Smooth muscle cell (in vitro differentiated cells): ENCODE measurements around the gene FAM222B. TPM values are rescaled to one million over a fixed set of nuclear protein-coding genes. Genes with fewer than 3 reads are reported as not detected.

Experiments used
- DNase-seq: peaks from one replicate; lab custom pipeline; 2025; ENCODE audit not compliant: unreplicated experiment; lab: John Stamatoyannopoulos, UW
- H2AFZ ChIP-seq: fragments of 200-600 bp; sonication (generic); 2 replicates; pipeline ENCODE4 v1.6.0; 2016; ENCODE audit warnings: antibody characterized with exemption, low read depth, mild to moderate bottlenecking
- H3F3A ChIP-seq: fragments of 200-600 bp; sonication (generic); 2 replicates; pipeline ENCODE4 v1.6.0; 2017; ENCODE audit warnings: antibody characterized with exemption, low read depth
- H3K27ac ChIP-seq: fragments of 200-600 bp; sonication (generic); 2 replicates; pipeline ENCODE4 v1.5.1; 2016; ENCODE audit warnings: low read depth, mild to moderate bottlenecking
- H3K27me3 ChIP-seq: fragments of 200-600 bp; sonication (generic); 2 replicates; pipeline ENCODE4 v1.6.1; 2016; ENCODE audit warnings: low read depth, mild to moderate bottlenecking
- H3K36me3 ChIP-seq: fragments of 200-600 bp; sonication (generic); 2 replicates; pipeline ENCODE4 v1.5.1; 2016; ENCODE audit warnings: low read depth
- H3K4me1 ChIP-seq: fragments of 200-600 bp; sonication (generic); 2 replicates; pipeline ENCODE4 v1.5.1; 2016; ENCODE audit warnings: low read depth
- H3K4me2 ChIP-seq: fragments of 200-600 bp; sonication (generic); 2 replicates; pipeline ENCODE4 v1.6.0; 2016; ENCODE audit warnings: mild to moderate bottlenecking
- H3K4me3 ChIP-seq: fragments of 200-600 bp; sonication (generic); 2 replicates; pipeline ENCODE4 v1.5.1; 2016; ENCODE audit warnings: mild to moderate bottlenecking
- H3K79me2 ChIP-seq: fragments of 200-600 bp; sonication (generic); 2 replicates; pipeline ENCODE4 v1.6.0; 2016; ENCODE audit warnings: low read depth, mild to moderate bottlenecking
- H3K9ac ChIP-seq: fragments of 200-600 bp; sonication (generic); 2 replicates; pipeline ENCODE4 v1.6.0; 2016; ENCODE audit warnings: low read depth
- H3K9me3 ChIP-seq: fragments of 200-600 bp; sonication (generic); replicated peaks from 2 replicates; pipeline ENCODE4 v1.5.1; 2016; ENCODE audit warnings: low read depth
- H4K20me1 ChIP-seq: fragments of 200-600 bp; sonication (generic); 2 replicates; pipeline ENCODE4 v1.6.0; 2016; ENCODE audit warnings: low read depth
- CTCF ChIP-seq: fragments of 200-600 bp; sonication (generic); IDR thresholded peaks from 2 replicates; pipeline ENCODE4 v1.5.1; 2017; ENCODE audit warnings: borderline replicate concordance, mild to moderate bottlenecking, antibody characterized with exemption; ENCODE audit not compliant: insufficient read depth, poor library complexity, severe bottlenecking
- WGBS: methylation state at CpG from one replicate; pipeline ENCODE4 v1.1.7; 2016; ENCODE audit warnings: low lambda C conversion rate; 5-methylcytosine and 5-hydroxymethylcytosine counted together
- polyA plus RNA-seq: library from polyadenylated mRNA; unstranded; fragments of >200 nt; fragmentation: Nextera tagmentation; extraction: Ambion mirVana; gene quantifications from 2 replicates; pipeline ENCODE4 v1.2.1, GENCODE V29; 2016
- total RNA-seq: library from RNA; depleted of rRNA; stranded (reverse); fragments of >200 nt; gene quantifications from 2 replicates; pipeline ENCODE4 v1.2.3, GENCODE V29; 2014

FAM222B gene
- total and polyA plus RNA-seq, 2 experiments from 2014 or later = 20.5 to 28.0 TPM

- Histone ChIP-seq H3K27me3 (no peaks in the 10 kb centered on the region), H3K79me2 (no peaks in the 10 kb centered on the region), H3K4me3 (no peak overlapping the region), H2AFZ (no peak overlapping the region), H3K4me2 (no peak overlapping the region), H3K36me3 (no peaks in the 10 kb centered on the region), H3K27ac (no peak overlapping the region), H3K9me3 (no peaks in the 10 kb centered on the region), H3F3A (no peaks in the 10 kb centered on the region), H3K4me1 (no peaks in the 10 kb centered on the region), H3K9ac (no peak overlapping the region), H4K20me1 (no peaks in the 10 kb centered on the region)
- WGBS = 98% methylated on average over 10 of the region's 10 CpGs
- TF ChIP-seq CTCF = no peak
- no peak for DNase-seq
Observed at GRCh38 chr17:28734712-28735241, 107.8 kb downstream of the FAM222B start.

- no peaks in the 10 kb centered on the region for H3K79me2 ChIP-seq
- H4K20me1 ChIP-seq = no peaks in the 10 kb centered on the region
- 91% methylated on average over 1 of the region's 1 CpG for WGBS
- H3K4me2 ChIP-seq = no peak overlapping the region
- no peaks in the 10 kb centered on the region for H3F3A ChIP-seq
- H2AFZ ChIP-seq = no peak overlapping the region
- TF ChIP-seq CTCF = no peak
- H3K27ac ChIP-seq = no peak overlapping the region
- H3K4me3 ChIP-seq = no peak overlapping the region
- no peaks in the 10 kb centered on the region for H3K36me3 ChIP-seq
- no peaks in the 10 kb centered on the region for H3K4me1 ChIP-seq
- no peak for DNase-seq
- H3K27me3 ChIP-seq = no peaks in the 10 kb centered on the region
- no peaks in the 10 kb centered on the region for H3K9me3 ChIP-seq
- H3K9ac ChIP-seq = no peak overlapping the region
Observed at GRCh38 chr17:28733346-28733745, 109.2 kb downstream of the FAM222B start.

- Histone ChIP-seq H4K20me1 (peaks cover 2% of the 10 kb centered on the region), H3K4me3 (no peak overlapping the region), H3K9me3 (no peaks in the 10 kb centered on the region), H3K9ac (no peak overlapping the region), H3K27ac (no peak overlapping the region), H3K36me3 (no peaks in the 10 kb centered on the region), H3K79me2 (no peaks in the 10 kb centered on the region), H3K4me2 (no peak overlapping the region), H3K27me3 (no peaks in the 10 kb centered on the region), H3F3A (peaks cover 4% of the 10 kb centered on the region), H3K4me1 (peaks cover 5% of the 10 kb centered on the region), H2AFZ (no peak overlapping the region)
- no peak for DNase-seq
- WGBS = 88% methylated on average over 11 of the region's 11 CpGs
- no peak for TF ChIP-seq CTCF
Observed at GRCh38 chr17:28729950-28730330, 112.7 kb downstream of the FAM222B start.
